Measurements from ENCODE around the gene RAB3A.
"Not testable (repeated sequence)": the region's sequence is repeated elsewhere in the genome, so short reads cannot be mapped to it uniquely, and the experiment has no call there.

Gene RAB3A

DNA sequence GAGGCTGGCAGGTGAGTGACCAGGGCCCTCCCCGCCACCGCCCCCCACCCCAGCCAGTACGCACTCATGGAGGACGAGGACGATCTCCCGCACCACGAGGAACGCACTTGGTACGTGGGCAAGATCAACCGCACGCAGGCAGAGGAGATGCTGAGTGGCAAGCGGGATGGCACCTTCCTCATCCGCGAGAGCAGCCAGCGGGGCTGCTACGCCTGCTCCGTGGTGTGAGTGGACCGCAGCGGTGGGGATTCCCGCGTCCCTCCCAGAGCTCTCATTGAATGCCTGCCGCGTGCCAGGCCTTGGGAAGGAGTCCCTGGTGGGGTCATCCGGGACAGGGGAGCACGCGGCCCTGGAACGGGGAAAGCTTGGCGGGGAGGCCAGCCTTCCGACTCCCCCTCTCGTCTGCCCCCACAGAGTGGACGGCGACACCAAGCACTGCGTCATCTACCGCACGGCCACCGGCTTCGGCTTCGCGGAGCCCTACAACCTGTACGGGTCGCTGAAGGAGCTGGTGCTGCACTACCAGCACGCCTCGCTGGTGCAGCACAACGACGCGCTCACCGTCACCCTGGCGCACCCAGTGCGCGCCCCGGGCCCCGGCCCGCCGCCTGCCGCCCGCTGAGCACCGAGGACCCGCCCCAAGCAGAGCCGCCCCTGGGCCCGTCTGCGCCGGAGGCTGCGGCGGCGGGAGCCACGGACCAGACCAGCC lies 35.0 kb downstream of the RAB3A start:
- DNase-seq (ENCODE audit: low spot score): no peak

- peak; percentile 72 for DNase-seq (ENCODE audit: low spot score)
Measured at GRCh38 chr19:18167975-18168645, 35.7 kb downstream of the RAB3A start.

DNA sequence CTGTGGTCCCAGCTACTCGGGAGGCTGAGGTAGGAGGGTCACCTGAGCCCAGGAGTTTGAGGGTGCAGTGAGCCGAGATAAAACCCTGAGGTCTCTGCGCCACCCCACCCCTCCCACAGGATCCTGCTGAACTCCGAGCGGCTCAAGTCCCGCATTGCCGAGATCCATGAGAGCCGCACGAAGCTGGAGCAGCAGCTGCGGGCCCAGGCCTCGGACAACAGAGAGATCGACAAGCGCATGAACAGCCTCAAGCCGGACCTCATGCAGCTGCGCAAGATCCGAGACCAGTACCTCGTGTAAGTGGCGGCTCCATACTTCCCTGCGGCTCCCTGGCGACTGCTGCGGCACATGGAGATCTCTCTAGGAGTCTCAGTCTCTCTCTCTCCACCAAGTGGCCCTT lies 36.8 kb downstream of the RAB3A start:
- DNase-seq (ENCODE audit: low spot score): no peak

GRCh38 chr19:18165794-18166544 lies 37.9 kb downstream of the RAB3A start:
- DNase-seq (ENCODE audit: low spot score): no peak

DNA sequence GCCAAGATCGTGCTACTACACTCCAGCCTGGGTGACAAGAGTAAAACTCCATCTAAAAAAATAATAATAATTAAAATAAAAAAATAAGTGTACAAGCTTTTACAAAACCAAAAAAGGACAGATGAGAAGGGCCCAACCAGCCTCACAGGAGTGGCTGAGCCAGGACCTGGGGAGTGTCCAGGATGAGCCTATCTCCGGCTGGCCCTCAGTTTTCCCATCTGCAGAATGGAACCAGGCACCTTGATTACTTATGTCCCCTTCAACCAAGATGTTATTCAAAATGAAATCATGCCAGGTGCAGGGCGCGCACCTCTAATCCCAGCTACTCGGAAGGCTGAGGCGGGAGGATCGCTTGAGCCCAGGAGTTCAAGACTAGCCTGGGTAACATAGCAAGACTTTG lies 39.8 kb downstream of the RAB3A start:
- DNase-seq (ENCODE audit: low spot score): no peak

DNA sequence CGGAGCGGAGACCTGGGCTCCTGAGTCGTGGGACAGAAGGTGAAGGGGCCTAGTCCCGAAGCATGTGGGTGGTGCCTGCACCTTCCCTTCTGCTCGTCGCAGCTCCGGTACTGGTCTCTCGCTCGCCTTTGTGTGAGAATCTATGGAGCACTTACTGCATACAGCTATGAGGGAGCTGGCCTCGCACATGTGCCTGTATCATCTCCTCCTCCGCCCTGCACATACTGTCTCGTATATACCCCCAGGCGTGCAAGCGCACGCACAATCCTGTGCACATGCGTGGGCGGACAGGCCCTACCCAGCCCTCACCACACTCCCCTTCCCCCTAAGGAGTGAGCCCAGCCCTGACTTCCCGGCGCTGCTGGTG lies 42.2 kb downstream of the RAB3A start:
- DNase-seq (ENCODE audit: low spot score): no peak

DNA sequence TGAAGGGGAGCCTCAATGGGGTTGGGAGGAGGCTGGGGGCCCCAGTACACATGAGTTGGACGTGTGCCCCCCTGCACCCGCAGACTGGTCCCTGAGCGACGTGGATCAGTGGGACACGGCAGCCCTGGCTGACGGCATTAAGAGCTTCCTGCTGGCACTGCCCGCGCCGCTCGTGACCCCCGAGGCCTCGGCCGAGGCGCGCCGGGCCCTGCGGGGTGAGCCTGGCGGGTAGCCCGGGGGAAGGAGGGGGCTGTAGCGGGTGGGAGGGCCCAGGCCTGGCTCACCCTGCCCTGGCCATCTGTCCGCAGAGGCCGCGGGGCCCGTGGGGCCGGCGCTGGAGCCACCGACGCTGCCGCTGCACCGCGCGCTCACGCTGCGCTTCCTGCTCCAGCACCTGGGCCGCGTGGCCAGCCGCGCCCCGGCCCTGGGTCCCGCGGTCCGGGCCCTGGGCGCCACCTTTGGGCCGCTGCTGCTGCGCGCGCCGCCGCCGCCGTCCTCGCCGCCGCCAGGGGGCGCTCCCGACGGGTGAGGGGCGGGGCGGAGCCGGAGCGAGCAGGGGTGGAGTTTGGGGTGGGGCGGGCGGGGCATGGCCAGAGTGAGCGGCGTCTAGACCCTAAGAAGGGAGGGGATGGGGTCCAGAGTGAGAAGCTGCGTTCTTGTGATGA lies 42.7 kb downstream of the RAB3A start:
- peak; percentile 90 for DNase-seq (ENCODE audit: low spot score)

DNA sequence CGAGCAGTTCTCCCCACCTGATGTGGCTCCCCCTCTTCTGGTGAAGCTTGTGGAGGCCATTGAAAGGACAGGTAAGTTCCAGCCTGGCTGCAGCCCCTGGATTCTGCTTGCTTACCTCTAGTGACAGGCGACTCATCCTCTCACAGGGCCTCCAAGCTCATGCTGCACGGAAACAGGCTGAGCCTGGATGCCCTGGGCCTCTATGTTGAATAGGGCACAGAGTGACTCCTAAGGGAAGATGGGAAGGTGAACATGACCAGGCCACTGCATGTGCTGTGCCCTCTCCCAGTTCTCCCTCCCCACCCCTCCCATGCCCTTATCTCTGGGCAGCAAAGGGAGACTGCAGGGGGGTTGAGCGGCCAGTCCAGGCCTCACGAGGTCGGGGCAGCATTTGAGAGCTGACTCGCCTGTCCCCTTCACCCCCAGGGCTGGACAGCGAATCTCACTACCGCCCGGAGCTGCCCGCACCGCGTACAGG lies 43.3 kb downstream of the RAB3A start:
- peak; percentile 75 for DNase-seq (ENCODE audit: low spot score)

GRCh38 chr19:18159810-18160209 lies 44.0 kb downstream of the RAB3A start:
- DNase-seq (ENCODE audit: low spot score): no peak

DNA sequence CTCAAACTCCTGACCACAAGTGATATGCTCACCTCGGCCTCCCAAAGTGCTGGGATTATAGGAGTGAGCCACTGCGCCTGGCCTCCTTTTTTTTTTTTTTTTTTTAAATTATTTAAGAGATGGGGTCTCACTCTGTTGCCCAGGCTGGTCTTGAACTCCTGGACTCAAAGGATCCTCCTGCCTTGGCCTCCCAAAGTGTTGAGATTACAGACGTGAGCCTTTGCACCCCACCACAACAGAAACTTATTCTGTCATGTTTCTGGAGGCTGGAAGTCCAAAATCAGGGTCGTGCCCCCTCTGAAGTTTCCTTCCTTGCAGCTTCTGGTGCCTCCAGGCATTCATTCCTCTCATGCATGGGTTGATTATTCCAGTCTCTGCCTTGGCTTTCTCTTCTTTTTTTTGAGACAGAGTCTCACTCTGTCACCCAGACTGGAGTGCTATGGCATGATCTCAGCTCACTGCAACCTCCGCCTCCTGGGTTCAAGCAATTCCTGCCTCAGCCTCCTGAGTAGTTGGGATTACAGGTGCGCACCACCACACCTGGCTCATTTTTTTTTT lies 44.7 kb downstream of the RAB3A start:
- not testable (repeated sequence) for DNase-seq (ENCODE audit: low spot score)

GRCh38 chr19:18158467-18158866 lies 45.4 kb downstream of the RAB3A start:
- peak; percentile 55 for DNase-seq (ENCODE audit: low spot score)

GRCh38 chr19:18157465-18158063 lies 46.3 kb downstream of the RAB3A start:
- DNase-seq (ENCODE audit: low spot score): no peak

DNA sequence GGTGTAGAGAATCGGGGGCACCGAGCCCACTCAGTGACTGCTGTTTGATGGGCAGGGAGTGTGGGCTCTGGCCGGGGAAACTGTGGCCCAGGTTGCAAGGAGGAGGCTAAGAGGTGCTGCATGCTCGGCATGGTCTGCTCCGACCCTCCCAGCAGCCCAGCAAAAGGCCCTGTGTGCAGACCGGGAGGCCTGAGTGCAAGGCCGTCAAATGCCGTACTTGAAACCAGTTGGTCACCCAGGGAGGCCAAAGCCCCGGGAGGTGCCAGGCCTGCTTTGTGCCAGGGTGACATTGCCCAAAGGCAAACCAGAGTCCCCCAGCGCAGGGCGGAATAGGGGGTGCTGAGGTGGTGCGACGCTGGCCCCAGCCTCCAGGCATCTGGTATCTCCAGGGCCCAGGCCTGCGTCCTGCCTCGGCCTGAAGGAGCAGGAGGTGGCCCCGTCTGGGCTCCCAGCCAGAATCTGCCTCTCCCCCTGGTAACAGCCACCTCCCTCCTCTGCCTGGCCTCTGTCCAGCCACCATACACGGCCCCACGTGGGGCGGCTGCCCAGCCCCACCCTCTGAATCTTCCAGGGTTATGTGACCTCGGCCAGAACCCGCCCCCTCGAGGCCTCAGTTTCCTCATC lies 46.9 kb downstream of the RAB3A start:
- peak; percentile 98 for DNase-seq (ENCODE audit: low spot score)

DNA sequence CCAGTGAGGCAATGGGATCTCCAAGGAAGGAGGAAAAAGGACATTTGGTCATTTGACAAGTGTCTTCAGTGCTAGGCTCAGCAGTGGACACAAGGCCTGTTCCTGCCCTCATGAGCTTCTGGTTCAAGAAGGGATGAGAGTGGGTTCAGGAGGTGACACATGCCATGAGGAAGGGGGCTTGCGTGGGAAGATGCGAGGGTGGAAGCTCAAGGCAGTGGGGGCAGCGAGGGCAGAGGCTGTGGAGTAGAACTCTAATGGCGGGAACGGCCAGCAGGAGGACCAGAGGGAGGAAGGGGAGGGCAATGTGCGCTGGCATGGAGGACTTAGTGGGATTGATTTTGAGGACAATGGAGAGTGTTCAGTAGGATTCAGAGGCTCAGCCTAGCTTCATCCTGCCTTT lies 47.6 kb downstream of the RAB3A start:
- no peak for DNase-seq (ENCODE audit: low spot score)

DNA sequence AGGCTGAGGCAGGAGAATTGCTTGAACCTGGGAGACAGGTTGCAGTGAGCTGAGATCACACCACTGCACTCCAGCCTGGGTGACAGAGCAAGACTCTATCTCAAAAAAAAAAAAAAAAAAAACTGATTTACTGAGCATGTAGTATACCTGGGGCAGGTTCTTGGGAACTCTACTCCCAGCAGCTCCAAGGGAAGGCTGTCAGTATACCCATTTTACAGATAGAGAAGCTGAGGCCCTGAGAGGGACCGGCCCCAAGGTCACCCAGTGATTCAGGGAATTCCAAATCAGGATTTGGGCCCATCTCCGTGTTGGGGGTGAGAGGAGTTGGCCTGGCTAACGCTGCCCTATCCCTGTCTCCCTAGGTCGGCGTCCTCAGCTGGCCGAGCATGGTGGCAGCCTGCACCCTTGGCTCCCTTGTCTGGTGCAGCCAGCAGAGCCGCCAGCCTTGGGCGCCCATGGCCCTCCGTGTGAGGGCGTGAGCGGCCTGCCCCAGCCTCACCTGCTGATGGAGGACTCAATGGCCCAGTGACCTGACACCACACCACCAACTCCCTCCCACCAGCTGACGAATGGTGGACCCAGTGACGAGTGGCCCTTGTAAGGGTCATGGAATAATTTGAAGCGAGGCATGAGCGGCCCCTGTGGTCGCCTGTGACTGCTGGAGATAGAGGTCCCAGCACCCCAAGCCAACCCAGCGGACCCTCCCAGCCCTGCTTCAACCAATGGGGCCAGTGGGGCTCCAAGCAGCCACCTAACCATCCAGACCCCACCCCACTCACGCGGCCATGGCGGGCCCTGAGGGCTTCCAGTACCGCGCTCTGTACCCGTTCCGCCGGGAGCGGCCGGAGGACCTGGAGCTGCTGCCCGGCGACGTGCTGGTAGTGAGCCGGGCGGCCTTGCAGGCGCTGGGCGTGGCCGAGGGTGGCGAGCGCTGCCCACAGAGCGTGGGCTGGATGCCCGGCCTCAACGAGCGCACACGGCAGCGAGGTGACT lies 48.5 kb downstream of the RAB3A start:
- peak; percentile 36 for DNase-seq (ENCODE audit: low spot score)

DNA sequence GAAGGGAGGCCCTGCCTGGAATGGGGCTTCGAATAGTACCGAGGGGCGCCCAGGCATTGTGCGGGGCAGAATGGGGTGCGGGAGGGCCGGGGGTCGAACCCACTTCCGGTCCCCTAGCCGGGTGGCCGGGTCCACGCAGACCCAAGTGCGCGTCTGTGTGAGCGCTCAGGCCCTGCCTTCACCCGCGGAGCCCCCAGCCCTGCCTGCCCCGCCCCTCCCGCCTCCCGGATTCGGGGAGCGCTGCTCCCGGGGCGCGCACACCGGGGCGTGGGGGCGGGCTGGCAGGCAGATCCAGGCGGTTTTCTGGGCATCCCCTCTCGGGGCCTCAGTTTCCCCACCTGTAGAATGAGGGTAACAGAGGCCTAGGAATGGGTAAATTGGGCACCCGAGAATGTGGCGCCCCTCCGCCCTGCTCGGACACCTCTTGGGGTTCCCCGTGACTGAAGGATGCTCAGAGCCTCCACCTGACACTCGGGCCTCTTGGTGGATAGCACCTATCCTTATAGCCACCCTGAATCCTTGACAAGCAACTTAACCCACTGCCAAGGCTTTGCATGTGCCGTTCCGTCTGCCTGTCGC lies 50.2 kb downstream of the RAB3A start:
- peak; percentile 50 for DNase-seq (ENCODE audit: low spot score)

DNA sequence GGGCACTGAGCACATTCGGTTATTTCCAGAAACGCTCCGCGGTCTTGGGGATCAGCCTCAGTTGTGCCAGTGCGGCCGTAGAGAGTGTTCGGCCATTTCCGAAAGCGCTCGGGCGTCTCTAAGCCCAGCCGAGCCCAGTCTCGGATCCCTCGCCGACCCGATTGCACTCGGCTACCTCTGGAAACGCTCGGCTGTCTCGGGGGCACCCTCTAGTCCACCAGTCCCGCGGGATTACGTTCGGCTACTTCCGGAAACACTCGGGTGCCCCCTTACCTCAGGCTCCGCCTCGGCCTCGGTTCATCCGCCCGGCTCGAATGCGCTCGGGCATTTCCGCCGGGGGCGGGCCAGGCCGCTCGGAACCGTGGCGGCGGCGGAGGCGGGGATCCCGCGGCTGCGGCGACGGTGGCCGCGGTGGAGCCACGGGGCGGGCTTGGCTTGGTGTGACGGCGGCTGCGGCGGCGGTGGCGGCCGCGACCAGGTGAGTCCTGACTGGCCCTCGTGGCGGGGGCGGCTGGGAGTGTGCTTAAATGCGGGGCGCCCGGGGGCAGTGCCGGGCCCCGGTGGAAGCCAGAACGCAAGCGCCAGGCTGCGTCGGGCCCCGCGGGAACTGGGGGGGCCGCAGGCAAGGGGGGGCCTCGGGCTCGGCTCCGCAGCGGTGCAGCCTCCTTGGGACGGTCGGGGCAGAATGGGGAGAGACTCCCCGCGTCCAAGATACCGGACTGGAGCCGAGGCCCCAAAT lies 50.9 kb downstream of the RAB3A start, which contains the start of gene PIK3R2:
PIK3R2 (plus strand) TSS at position 347 of the 739 bp plus-strand sequence. CDS start 2,717 bp downstream, outside the sequence.
- DNase-seq (ENCODE audit: low spot score): peak; percentile 96

- DNase-seq (ENCODE audit: low spot score): peak; percentile 97
Measured at GRCh38 chr19:18152442-18152816, 51.4 kb downstream of the RAB3A start.
